GM10248 (cell line): ENCODE data around the gene POSTN.

Experiments
- CTCF ChIA-PET: fragments of 300-600 bp; sonication (Branson Sonifier 250); formaldehyde crosslinking; extraction: SDS; loops from one replicate; lab custom pipeline; 2021; ENCODE audit warnings: antibody characterized with exemption; lab: Yijun Ruan, JAX
- POLR2A ChIA-PET: fragments of 350-650 bp; sonication (Branson Sonifier 250); formaldehyde crosslinking; extraction: SDS; loops from one replicate; lab custom pipeline; 2020; ENCODE audit warnings: antibody characterized with exemption; lab: Yijun Ruan, JAX
- DNase-seq: peaks from one replicate; pipeline ENCODE4 v3.0.0; 2012; ENCODE audit errors: extremely low spot score
- CTCF ChIP-seq: IDR thresholded peaks from 2 replicates; pipeline ENCODE4 v1.5.1; 2012; ENCODE audit warnings: mild to moderate bottlenecking, low read depth; ENCODE audit errors: extremely low read depth, missing control alignments, control extremely low read depth

The POSTN gene

GRCh38 chr13:37598597-37598996 is at the start of gene POSTN:
TSS of gene POSTN (minus strand) at chr13:37598768. CDS start at chr13:37598726, 42 bp downstream.
- POLR2A ChIA-PET = no interaction called here
- DNase-seq = no peak
- TF ChIP-seq CTCF = no peak
- CTCF ChIA-PET = interaction anchor here (0.6 kb wide), 1 partner anchor 37 kb away, joined by 3 read pairs; no protein-coding TSS in a partner anchor

GRCh38 chr13:37647031-37647650 is 48.6 kb upstream of the POSTN start:
- ChIA-PET CTCF (interaction anchor here (1.0 to 1.5 kb wide), 2 partner anchors 15 to 16 kb away, joined by 3 to 5 read pairs; no protein-coding TSS in a partner anchor), POLR2A (no interaction called here)
- DNase-seq = no peak
- no peak for TF ChIP-seq CTCF

GRCh38 chr13:37646531-37646930 is 48.0 kb upstream of the POSTN start:
- CTCF ChIA-PET = interaction anchor here (1.0 to 1.5 kb wide), 2 partner anchors 15 to 16 kb away, joined by 3 to 5 read pairs; no protein-coding TSS in a partner anchor

GRCh38 chr13:37645181-37645740 is 46.7 kb upstream of the POSTN start:
- ChIA-PET POLR2A (no interaction called here), CTCF (interaction anchor here (0.7 to 0.9 kb wide), 2 partner anchors 10 to 13 kb away, joined by 3 read pairs; no protein-coding TSS in a partner anchor)
- DNase-seq = no peak
- TF ChIP-seq CTCF = no peak

More at GRCh38 chr13:37646531-37646930, 48.0 kb upstream of the POSTN start:
- no peak for TF ChIP-seq CTCF
- DNase-seq = no peak
- POLR2A ChIA-PET = no interaction called here

GRCh38 chr13:37641391-37641790 is 42.8 kb upstream of the POSTN start:
- no peak for DNase-seq
- POLR2A ChIA-PET = no interaction called here
- CTCF ChIA-PET = interaction anchor here (2.0 kb wide), 1 partner anchor 13 kb away, joined by 7 read pairs; no protein-coding TSS in a partner anchor
- TF ChIP-seq CTCF = no peak

GRCh38 chr13:37640499-37640898 is 41.9 kb upstream of the POSTN start:
- ChIA-PET POLR2A (no interaction called here), CTCF (interaction anchor here (1.2 kb wide), 1 partner anchor 12 kb away, joined by 3 read pairs; no protein-coding TSS in a partner anchor)
- TF ChIP-seq CTCF = no peak
- no peak for DNase-seq
